NK-92 (cell line): ENCODE results near the gene FAM240B.

Source experiments
- DNase-seq: peaks from one replicate; lab custom pipeline; 2025; ENCODE audit not compliant: unreplicated experiment; lab: John Stamatoyannopoulos, UW

The FAM240B gene

DNA sequence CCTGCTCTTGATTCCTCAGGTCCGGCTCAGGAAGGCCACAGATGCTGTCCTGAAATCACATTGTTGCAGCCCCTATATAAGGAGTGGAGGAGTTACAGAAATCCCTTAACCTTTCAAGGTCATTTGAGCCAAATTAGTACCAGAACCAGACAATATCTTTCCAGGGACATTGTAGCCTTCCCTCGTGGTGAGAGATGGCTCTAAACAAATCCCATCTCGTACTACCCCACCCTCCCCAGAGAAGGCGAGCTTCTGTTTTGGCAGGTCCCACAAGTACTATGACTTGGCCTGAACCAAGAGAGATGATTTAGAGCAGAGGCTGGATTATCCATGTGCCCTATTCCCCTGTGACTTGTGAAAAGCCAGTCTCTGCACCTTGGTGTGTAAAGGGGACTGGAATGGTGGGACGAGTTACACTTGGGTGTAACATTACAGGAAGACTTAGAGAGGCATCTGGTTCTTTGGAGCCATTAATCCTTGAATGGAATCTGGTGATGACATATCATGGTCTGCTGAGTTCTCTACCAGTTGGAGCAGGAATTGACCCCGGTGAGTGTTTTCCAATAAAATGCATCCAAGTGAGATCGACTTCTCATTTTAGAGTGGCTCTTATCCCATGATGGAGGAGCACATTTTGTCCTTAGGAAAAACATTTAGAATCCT lies at the start of gene FAM240B:
FAM240B (minus strand) TSS at position 51 of the 663 bp plus-strand sequence. CDS start 16,134 bp downstream, outside the sequence.
- no peak for DNase-seq

DNA sequence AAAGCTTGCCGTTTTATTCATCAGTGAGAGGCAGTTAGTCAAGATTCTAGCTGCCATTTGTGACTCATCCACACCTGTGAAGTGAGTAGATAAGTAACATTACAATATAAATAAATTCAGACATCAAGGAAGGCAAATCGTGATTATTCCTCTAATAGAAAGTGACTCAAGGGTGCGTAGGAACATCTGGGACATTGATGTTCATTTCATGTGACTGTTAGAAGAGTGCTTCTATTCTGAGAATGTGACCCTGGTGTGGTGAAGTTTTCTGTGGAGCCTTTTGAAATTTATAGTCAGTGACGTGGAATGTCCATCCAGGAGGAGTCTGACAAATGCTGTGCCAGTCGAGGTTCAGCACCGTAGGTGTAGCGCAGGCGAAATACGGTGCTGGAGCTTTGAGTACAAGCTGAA lies 48.4 kb upstream of the FAM240B start:
- DNase-seq: no peak

DNA sequence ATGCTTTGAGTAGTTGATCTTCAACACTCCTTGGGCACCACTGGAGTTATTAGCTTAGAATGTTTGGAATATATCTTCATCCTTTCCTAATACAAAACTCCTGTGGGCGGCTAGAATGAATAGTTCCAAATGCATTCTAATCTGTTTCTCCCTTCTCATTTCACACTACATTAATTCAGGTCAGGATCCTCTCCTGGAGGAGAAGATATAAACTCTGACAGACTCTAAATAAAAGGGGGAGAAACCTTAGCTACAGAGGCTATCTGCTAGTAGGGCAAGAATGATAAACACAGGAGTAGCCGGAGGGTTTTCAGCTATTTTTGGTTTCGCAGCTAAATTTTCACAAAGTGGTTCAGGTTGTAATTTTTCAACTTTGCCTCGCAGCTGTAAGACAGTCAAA lies 45.2 kb upstream of the FAM240B start:
- no peak for DNase-seq

DNA sequence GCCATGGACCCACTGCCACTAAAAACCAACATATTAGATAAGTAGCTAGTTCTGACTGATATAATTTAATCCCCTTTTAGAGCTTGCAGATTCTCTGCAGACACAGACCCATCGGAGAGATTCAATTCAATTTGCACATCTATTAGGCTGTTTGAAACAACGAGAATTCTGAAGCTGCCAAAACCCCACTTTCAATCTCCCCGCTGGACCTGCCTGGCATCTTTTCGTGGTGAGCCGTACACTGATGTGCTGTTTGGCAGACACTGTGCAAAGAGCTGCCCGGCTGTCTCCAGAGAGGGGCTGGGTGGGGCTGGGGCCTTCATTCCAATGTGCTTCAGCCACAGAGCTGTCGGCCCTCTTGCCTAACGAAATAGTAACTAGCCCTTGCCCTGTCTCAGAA lies 42.1 kb upstream of the FAM240B start:
- DNase-seq: no peak

DNA sequence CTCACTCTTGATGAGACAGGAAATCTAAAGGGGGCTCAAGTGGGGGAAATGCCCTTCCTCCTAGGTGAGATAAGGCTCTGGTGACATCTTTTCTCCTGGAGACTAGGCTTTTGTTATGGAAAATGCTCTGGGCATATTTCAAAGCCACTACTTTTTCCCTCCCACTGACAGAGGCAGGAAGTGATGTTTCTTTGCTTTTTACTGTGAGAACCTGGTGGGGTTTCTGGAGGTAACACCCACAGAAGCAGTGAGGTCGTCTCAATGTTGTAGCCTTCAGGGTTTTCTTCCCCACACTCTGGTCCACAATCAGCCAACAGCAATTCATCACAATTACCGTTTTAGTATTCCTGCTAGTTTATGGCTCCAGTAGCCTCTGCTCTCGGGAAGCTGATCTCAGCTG lies 41.4 kb upstream of the FAM240B start:
- no peak for DNase-seq

DNA sequence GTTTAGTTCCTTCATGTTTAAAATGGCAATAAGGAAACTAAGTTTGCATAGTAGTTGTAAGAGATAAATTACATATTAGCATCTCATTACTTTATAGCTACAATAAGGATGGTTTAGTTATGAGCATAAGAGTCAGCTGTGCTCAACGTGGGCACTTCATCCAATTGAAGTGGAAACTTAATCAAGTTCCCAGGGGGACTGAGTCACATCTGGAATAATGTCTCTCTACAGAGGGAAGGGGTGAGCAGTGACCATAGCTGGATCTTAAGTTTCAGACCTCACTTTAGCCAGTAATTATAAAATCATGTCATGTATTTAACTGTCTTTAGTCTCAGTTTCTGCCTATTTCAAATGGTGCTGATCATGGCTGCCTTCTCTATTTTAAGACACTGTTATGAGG lies 36.8 kb upstream of the FAM240B start:
- DNase-seq: no peak

DNA sequence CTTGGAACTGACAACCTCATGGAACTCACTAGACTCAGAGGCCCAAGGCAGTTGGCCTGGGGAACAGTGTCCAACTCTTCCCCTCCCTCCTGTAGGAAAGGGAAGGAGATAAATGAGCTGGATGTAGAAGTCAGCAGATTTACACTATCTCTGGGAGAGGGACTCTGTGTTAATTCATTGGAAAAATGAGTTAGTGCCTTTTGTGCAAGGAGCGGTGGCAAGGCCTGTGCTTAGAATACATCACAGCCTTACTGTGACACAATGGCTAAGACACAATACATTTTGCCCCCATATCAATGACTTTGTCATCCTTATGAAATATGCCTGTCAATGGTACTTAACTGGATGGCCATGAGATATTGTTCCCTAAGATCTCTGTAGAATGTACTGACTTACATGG lies 28.0 kb upstream of the FAM240B start:
- no peak for DNase-seq

DNA sequence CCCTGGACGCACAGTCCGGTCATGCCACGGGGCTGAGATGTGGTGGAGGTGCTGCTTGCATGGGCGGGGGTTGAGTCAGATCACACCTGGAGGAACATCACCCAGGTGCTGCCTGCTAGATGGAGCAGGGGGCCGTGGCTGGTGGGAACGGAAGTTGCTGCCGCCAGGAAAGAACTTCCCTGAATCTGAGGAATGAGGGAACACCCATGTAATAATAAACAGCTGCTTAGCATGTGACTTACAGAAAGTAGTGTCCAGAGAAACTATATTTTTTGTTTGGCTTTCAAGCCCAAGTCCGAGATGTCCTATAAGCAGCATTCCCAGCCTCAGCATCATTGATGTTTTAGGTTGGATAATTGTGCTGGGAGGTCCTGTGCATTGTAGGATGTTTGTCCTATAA lies 27.1 kb upstream of the FAM240B start:
- no peak for DNase-seq

DNA sequence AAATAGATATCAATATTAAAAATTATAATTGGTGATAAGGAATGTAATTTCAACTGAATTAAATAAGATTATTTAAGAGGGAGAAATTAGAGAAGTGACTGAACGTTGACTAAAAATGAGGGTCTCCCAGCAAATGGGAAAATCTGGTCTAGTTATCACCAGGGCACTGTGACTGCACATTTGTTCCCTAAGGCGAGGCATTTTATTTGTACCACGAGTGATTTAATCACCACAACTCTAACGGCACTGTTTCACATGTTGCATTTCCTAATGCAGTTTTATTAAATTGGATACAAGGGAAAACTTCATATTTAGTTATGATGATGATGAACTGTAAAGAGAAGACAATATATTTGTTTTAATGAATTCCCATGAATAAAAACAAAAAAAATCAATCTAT lies 26.4 kb upstream of the FAM240B start:
- DNase-seq: no peak

DNA sequence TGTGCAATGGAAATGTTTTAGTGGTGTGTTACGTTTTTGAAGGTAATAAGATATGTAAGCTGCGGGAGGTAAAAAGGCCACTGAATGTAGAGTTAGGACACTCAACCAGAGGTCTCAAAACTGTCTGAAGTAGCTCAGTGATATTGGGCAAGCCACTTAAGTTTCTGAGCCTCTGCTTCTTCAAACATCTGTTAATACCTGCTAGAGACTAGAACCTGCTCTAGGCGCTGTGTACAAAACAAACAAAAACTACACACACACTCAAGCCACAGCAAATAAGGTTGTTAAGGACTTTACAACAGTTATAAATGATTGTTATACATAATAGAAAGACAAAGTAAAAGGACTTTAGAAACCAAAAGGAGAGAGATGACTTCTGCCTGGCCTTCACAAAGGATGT lies 24.6 kb upstream of the FAM240B start:
- no peak for DNase-seq

DNA sequence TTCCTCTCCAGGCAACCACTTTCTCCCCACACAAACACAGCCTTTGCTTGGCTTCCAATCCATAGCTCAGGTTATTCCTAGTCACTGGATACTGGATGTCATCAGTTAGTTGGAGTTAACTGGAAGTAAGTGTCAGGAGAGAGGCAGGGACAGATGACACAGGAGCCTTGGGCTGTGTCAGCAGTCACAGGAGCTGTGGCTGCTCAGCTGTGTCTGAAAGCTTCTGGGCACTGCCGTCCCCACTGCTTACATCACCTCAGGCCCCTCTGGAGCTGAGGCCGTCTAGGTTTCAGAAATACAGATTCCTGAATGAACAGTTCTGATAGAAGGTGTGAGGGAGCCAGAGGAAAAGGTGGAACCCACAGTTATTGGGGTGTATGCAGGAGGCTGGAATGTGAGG lies 17.3 kb upstream of the FAM240B start:
- DNase-seq: no peak

DNA sequence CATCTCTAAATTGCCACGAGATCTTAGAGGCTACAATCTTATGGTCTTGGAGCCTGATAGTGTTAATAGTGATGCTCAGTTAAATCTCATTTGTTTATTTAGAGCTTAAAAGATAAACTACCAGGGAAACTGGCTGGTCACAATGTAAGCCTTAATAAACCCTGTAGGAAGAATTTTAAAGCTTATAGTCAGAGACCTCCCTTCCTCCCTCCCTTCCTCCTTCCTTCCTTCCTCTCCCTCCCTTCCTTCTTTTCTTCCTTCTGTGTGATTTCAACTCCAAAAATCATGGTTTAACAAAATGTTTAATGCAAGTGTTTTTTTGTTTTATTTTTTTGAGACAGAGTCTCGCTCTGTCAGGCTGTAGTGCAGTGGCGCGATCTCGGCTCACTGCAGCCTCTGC lies 14.9 kb upstream of the FAM240B start:
- DNase-seq: no peak

DNA sequence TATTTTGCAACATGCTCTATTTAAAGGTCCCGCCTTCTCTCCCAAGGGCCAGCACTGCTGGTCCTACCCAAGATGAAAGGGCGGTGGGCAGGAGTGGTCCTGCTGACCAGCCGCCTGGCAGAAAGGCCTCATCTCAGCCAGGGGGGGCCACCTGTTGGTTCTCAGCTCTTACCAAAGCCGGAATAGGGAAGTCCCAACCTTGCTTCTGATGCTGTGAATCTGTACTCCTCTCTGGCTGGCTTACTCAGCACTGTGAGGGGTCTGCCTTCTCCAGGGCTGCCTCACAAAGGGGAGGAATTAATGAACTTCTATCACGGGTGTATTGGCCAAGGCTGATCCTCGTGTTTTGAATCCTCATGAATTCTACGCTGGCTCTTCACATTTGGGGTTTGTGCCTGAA lies 13.6 kb upstream of the FAM240B start:
- DNase-seq: no peak

DNA sequence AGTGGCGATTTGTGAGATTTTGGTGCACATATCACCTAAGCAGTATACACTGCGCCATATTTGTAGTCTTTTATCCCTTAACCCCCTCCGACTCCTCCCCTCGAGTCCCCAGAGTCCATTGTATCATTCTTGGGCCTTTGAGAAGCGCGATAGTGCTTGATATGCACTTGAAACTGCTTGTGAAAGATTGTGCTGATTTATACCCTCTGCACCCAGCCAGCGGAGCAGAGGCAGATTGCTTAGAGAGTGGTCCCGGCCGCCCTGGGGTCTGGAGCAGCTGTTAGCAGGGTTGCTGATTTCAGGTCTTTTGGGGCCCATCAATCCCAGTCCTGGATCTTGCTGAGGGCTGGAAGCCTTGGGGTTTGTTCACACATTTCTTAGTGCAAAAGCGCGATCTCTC lies 13.0 kb upstream of the FAM240B start:
- DNase-seq: no peak

DNA sequence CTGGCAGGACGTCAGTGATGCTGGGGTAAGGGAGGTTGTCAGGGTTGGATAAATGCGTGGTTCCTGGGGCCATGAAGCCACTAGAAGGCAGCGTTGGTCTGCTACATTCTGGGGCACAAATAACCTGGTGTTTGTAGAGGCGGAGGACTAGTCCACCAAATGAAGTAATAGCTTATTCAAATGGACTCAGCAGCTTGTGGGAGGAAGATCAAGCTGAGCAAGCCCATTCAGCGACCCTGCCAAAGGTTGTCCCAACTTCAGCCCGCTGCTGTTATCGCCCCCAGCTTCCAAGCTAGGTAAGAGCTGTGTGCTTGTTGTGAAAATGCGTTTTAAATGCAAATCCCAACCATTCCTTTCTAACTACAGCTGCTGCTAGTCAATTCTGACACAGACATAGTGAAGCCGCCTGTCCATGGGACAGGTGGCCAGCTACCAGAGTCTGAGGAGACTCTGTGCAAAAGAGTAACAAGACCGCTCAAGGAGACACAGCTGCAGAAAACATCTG lies 7.6 kb upstream of the FAM240B start:
- no peak for DNase-seq

DNA sequence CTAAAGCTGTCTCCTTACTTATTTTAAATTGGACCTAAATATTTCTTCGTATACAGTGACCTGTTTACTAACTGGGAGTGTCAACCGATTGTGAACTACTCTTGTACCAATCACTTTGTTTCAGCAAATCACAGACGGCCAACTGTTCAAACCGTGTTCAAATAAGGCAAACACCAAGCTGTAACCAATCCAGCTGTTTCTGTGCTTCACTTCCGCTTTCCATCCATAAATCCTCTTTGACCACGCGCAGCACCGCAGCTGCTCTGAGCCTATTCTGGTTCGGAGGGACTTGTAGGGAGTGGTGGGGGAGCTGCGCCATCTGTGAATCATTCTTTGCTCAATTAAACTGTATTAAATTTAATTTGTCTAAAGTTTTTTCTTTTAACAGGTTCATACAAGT lies 4.8 kb upstream of the FAM240B start:
- no peak for DNase-seq

DNA sequence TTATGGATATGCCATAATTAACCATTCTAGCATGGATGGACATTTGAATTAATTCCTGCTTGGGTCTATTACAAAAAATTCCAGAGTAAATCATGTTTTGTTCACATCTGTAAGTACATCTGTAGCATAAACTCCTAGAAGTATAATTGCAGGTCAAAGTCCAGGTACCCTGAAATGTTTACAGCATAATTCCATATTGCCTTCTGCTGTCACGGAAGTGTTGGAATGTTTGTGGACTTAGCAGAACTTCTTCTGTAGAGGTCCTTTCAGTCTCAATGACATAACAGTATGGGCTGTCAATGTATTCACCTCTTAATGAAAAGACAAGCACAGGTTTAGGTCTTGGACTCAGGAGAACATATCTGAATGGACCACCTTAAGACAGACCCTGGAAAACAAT lies 1.8 kb downstream of the FAM240B start:
- DNase-seq: no peak

DNA sequence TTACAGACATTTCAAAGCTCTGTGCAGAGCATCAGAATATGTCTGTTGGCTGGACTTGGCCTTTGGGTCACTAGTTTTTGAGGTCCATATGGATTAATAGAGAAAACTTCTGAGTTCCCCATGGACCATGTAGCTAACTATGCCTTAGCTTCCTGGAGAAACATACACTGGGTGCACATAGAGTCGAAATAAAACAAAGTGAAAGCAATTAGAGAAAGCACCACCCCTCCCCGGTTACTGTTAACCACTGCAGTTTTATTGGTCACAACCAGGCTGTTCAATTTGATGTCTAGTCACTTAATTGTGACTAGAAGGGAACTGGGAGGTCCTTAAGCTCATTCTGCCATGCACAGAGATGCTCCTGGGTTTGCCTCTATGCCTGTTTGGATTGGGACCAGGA lies 4.2 kb downstream of the FAM240B start:
- DNase-seq: no peak

DNA sequence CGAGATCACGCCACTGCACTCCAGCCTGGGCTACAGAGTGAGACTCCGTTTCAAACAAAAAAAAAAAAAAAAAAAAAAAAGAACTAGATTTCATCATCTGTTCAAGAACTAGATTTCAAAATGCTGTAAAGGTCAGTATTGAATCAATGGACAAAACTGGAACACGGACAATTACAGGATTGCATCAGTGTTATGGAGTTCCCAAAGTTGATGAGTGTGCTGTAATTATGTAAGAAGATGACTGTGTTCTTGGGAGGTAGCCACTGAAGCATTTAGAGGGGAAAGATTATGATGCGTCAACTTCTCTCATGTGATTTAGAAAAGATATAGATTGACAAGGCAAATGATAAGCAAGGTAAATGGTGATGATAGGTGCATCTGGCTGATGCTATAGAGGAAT lies 6.5 kb downstream of the FAM240B start:
- no peak for DNase-seq

DNA sequence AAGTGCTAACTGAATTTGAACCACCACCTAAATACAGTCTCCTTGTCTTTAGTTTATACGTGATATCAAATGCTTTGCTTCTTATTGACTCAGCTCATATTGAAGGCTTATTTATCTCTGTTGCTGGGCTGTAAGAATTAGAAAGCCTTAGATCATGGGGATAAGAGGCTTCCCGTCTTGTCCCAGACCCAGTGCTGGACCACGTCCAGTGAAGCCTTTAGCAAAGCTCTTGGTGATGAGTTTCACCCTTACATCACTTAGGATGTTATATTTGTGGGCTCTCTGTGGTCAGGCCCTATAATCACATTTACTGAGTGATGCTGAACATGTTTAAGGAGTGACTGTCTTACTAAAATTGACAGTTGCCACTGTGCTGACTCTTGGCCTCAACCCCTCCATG lies 11.2 kb downstream of the FAM240B start:
- no peak for DNase-seq

DNA sequence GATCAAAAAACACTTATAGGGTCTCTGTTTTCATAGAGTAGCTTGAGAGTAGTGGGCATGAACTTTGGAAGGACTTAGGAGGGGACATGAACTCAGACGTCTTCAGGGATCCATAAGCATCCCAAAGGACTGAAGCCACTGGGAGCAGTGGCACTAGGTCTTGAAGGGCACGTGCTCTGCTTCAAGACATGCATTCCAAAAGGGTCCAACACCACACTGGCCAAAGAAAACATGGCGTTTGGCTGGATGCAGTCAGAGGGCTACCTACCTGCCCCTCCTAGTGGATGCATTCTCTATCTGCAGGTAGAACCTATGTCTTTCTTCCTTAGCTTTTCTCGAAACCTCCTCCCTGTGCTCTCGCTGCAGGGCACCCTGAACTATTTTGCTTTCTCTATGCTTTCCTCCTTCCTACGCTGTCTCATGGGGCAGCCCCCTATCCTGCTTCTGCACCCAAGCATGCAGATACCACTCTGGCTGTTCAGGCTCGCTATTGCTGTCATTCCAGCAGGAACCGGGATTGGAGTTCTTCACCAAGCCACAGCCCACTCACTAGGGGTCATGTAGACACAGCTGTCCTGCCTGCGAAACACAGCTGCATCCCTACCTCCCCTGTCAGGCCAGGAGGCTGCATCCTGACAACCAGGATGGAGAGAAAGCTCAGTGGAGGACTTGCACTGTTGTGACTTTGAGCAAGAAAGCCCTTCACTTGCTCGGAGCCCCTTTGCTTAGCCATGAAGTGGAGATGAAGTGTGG lies 11.9 kb downstream of the FAM240B start:
- DNase-seq: no peak

DNA sequence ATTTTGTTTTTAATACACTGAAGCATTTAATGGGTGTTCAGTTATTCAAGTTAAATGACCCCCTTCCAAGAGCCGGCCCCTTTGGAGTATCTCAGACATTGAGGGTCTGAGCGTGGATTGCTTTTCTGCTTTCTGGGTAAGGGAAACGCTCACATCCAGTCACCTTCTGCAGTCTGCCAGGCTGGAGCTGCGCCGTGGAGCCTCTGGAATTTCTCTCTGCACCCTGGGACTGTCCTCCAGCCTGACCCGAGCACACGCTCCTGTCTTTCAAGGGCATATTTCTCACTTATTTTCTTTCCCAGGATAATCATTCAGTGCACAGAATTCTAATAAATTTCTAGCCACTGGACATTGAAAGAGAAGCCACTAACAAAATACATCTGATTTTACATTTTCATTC lies 13.4 kb downstream of the FAM240B start:
- no peak for DNase-seq

DNA sequence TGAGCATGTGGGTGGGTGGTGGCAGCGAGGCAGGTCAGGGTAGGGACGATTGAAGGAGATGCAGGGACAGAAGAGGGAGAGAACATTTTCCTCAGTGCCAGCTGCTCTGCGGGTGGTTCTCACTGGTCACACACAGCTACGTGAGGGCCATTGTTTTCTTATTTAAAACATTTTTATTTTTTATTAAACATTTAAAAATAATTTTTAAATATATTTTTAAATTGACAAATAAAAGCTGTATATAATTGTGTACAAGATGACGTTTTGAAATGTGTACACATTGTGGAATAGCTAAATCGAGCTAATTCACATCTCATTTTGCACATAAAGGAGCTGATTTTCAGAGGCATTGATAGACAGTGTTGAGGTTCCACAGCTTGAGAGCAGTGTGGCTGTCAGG lies 14.0 kb downstream of the FAM240B start:
- DNase-seq: no peak
